ENCODE results near the gene UPP1. TPM values are rescaled to one million over a fixed set of nuclear protein-coding genes. Genes with fewer than 3 reads are reported as not detected.

Gene UPP1
- total and polyA plus RNA-seq, 2 of the 13 experiments (the other 11 are each of a cell fraction or from before 2014, with no cell fraction given) = 5.7 to 9.8 TPM

GRCh38 chr7:48144291-48144768, 55.3 kb downstream of the UPP1 start (continued):
- TF ChIP-seq STAT6 (CRISPR knock-in tag; IDR thresholded peaks at IDR 0.05; ENCODE audit: borderline replicate concordance) (0 out of 2 replicates have a peak, but pooled peaks have one; percentile 55), NCOA2 (CRISPR knock-in tag; IDR thresholded peaks at IDR 0.05) (peak; percentile 91), ZNF205 (CRISPR knock-in tag; IDR thresholded peaks at IDR 0.05) (peak; percentile 35), SMAD3 (CRISPR knock-in tag; IDR thresholded peaks at IDR 0.05) (0 out of 2 replicates have a peak, but pooled peaks have one; percentile 51), NCOR1 (IDR thresholded peaks at IDR 0.05; ENCODE audit: borderline replicate concordance, low read length) (peak; percentile 89), ASH2L (IDR thresholded peaks at IDR 0.05; ENCODE audit: insufficient read length, low read depth, low read length) (peak; percentile 33), ZNF598 (CRISPR knock-in tag; IDR thresholded peaks at IDR 0.05; ENCODE audit: borderline replicate concordance) (no peak), DMAP1 (CRISPR knock-in tag; IDR thresholded peaks at IDR 0.05) (0 out of 2 replicates have a peak, but pooled peaks have one; percentile 31), ZNF652 (CRISPR knock-in tag; IDR thresholded peaks at IDR 0.05; ENCODE audit: borderline replicate concordance, low read depth) (peak; percentile 16; the same call in 1 of the 2 replicates), MED1 (CRISPR knock-in tag; IDR thresholded peaks at IDR 0.05) (peak; percentile 92), ZNF792 (CRISPR knock-in tag; IDR thresholded peaks at IDR 0.05) (peak; percentile 59; the same call in 1 of the 2 replicates), ZFP36L2 (CRISPR knock-in tag; IDR thresholded peaks at IDR 0.05) (no peak), THAP11 (CRISPR knock-in tag; IDR thresholded peaks at IDR 0.05) (0 out of 2 replicates have a peak, but pooled peaks have one; percentile 21), ZNF691 (CRISPR knock-in tag; IDR thresholded peaks at IDR 0.05; ENCODE audit: borderline replicate concordance, low read depth) (peak; percentile 95), DRAP1 (CRISPR knock-in tag; IDR thresholded peaks at IDR 0.05) (peak; percentile 72), ZFP36L1 (CRISPR knock-in tag; IDR thresholded peaks at IDR 0.05) (no peak), FOXK2 (IDR thresholded peaks at IDR 0.05) (peak; percentile 87)
- TF ChIP-seq, protein P1, sequence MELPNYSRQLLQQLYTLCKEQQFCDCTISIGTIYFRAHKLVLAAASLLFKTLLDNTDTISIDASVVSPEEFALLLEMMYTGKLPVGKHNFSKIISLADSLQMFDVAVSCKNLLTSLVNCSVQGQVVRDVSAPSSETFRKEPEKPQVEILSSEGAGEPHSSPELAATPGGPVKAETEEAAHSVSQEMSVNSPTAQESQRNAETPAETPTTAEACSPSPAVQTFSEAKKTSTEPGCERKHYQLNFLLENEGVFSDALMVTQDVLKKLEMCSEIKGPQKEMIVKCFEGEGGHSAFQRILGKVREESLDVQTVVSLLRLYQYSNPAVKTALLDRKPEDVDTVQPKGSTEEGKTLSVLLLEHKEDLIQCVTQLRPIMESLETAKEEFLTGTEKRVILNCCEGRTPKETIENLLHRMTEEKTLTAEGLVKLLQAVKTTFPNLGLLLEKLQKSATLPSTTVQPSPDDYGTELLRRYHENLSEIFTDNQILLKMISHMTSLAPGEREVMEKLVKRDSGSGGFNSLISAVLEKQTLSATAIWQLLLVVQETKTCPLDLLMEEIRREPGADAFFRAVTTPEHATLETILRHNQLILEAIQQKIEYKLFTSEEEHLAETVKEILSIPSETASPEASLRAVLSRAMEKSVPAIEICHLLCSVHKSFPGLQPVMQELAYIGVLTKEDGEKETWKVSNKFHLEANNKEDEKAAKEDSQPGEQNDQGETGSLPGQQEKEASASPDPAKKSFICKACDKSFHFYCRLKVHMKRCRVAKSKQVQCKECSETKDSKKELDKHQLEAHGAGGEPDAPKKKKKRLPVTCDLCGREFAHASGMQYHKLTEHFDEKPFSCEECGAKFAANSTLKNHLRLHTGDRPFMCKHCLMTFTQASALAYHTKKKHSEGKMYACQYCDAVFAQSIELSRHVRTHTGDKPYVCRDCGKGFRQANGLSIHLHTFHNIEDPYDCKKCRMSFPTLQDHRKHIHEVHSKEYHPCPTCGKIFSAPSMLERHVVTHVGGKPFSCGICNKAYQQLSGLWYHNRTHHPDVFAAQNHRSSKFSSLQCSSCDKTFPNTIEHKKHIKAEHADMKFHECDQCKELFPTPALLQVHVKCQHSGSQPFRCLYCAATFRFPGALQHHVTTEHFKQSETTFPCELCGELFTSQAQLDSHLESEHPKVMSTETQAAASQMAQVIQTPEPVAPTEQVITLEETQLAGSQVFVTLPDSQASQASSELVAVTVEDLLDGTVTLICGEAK (IDR thresholded peaks at IDR 0.05) = no peak
- TF ChIP-seq, protein P1 (CRISPR knock-in tag; IDR thresholded peaks at IDR 0.05) = peak; percentile 87

Data from HepG2 (cell line).